ENCODE results near the gene AGBL1.

AGBL1 gene

DNA sequence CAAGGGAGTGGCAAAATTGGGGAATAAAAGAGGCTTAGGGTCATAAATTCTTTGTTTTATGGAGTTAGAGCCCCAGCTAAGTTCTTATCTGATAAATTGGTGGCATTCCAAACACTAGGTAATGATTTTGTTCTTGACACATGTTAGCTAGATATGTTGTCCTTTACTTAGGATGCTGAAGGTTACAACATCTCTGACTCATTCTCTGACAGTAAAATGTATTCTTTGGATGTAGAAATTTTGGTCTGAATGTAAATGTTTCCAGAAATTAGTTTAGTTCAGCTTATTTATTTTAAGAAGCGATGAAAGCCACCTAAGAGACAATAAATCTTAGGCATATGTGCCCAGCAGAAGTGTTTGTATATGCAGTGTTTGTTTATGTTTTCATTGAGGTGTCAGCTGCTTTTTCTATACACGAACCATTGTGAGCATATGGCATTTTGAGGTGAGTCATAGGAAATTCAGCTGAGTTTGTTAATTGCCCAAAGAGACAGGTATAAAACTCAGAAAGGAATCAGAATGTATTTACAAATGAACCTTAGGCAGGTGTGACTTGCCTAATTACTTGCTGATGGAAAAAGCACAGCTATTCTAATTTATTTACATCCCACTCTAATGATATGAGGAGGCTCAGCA, 247.7 kb downstream of the AGBL1 start:
- DNase-seq (ENCODE audit: low read depth): no peak
- no peak overlapping the region for H3K4me3 ChIP-seq (ENCODE audit: low read depth, low read length)
- TF ChIP-seq, protein P1, sequence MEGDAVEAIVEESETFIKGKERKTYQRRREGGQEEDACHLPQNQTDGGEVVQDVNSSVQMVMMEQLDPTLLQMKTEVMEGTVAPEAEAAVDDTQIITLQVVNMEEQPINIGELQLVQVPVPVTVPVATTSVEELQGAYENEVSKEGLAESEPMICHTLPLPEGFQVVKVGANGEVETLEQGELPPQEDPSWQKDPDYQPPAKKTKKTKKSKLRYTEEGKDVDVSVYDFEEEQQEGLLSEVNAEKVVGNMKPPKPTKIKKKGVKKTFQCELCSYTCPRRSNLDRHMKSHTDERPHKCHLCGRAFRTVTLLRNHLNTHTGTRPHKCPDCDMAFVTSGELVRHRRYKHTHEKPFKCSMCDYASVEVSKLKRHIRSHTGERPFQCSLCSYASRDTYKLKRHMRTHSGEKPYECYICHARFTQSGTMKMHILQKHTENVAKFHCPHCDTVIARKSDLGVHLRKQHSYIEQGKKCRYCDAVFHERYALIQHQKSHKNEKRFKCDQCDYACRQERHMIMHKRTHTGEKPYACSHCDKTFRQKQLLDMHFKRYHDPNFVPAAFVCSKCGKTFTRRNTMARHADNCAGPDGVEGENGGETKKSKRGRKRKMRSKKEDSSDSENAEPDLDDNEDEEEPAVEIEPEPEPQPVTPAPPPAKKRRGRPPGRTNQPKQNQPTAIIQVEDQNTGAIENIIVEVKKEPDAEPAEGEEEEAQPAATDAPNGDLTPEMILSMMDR (IDR thresholded peaks at IDR 0.05; ENCODE audit: low read depth, low read length, missing control alignments): no peak

DNA sequence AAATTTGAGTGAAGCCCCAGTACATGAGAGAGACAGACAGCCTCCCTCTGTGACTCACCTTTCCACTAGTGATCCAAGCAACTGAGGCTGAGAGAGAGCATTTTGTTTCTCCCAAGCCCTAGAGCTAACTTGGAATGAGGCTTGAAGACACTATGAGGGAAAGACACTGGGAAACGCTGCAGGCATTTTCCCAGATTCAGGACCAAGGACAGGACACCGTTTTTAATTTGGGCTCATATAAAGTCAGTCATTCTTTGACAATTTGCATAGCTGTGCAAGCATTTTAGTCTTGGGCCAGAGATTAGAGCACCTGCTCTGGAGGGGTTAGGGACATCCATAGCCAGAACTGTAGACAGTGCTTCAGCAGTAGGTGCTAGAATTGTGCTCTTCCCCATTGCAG, 249.0 kb downstream of the AGBL1 start:
- no peak for DNase-seq (ENCODE audit: low read depth)
- TF ChIP-seq, protein P1 (IDR thresholded peaks at IDR 0.05; ENCODE audit: low read depth, low read length, missing control alignments): no peak
- no peak overlapping the region for H3K4me3 ChIP-seq (ENCODE audit: low read depth, low read length)

DNA sequence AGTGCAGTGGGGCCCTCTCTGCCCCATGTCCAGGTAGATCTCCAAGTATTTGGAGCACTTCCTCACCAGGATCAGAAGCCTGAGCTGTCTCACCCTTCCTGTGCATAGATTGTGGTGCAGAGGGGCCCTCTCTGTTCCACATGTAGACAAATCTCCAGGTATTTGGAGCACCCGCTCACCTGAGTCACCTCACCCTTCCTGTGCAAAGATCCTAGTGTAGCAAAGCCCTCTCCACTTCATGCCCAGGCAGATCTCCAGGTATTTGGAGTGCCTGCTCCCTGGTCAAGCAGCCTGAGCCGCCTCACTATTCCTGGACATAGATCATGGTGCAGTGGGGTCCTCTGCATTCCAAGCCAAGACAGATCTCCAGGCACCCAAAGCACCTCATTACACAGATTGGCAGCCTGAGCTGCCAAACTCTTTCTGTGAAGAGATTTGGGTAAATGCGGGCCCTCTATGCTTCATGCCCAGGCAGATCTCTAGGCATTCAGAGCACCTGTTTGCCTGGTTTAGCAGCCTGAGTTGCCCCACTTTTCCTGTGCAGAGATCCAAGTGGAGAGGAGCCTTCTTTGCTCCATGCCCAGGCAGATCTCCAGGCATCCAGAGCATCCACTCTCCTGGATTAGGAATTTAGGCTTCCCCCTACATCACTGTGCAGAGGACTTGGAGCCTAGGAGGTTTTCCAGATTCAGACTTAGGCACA, 249.8 kb downstream of the AGBL1 start:
- TF ChIP-seq, protein P1 (IDR thresholded peaks at IDR 0.05; ENCODE audit: low read depth, low read length, missing control alignments): no peak
- no peak overlapping the region for H3K4me3 ChIP-seq (ENCODE audit: low read depth, low read length)
- no peak for DNase-seq (ENCODE audit: low read depth)

DNA sequence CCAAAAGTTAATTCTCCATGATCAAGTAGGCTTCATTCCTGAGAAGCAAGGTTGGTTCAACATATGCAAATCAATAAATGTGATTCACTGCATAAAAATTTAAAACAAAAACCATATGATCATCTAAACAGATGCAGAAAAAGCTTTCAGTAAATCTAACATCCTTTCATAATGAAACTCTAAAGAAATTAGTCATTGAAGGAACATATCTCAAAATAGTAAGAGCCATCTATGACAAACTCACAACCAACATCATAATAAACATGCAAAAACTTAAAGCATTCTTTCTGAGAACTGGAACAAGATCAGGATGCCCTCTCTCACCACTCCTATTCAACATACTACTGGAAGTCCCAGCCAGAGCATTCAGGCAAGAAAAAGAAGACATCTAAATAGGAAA, 254.1 kb downstream of the AGBL1 start:
- TF ChIP-seq, protein P1 (IDR thresholded peaks at IDR 0.05; ENCODE audit: low read depth, low read length, missing control alignments): no peak
- no peak for DNase-seq (ENCODE audit: low read depth)

DNA sequence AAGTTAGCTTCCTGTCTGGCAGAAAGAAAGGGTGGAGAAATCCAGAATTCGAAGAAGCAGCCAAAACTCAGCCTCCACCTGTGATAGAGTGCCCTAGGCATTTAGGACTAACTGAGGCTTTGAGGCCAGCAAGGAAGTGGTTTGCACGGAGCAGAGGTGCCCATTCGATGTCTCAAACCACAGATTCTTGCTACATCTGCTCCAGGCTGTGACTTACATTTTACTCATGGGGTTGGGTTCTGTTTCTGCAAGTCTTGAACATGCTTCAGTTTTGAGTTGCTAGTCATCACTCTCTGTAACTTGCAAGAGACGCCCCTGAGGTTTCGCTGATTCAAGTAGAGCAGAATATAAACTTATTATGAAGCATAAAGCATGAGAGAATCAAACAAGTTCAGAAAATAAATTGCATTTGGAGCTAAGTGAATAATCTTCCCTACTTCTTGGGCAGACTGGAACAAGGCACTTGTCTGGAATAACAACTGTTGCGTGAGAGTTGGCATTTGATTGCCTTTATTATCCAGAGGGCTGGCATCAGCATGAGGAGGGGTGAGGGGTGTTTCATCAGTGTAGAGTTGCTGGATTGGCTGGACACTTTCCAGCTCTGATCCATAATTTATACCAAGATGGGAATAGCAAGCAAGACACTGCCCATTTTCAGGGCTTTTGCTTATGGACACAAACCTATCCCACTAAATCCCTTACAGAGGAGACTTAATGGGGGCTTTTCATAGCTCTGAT, 256.5 kb downstream of the AGBL1 start:
- H3K4me3 ChIP-seq (ENCODE audit: low read depth, low read length): no peak overlapping the region
- no peak for DNase-seq (ENCODE audit: low read depth)
- TF ChIP-seq, protein P1 (IDR thresholded peaks at IDR 0.05; ENCODE audit: low read depth, low read length, missing control alignments): no peak

More for the DNA sequence above, 254.1 kb downstream of the AGBL1 start:
- no peak overlapping the region for H3K4me3 ChIP-seq (ENCODE audit: low read depth, low read length)

DNA sequence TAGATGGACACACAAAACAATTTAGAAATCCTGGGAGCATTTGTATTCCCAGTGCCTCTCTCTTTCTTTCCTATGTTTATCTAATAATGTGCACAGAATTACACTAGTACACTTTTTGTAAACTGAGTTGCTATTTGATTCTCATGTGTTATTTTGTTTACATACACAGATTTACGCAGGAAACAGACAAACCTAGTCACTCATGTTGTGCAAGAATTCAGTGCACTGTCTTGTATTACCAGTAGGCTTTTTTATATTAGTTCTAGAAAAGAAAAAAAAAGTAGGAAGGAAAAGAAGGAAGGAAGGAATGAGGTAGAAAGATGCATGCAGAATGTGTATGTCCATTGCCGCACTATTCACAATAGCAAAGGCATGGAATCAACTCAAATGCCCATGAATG, 257.4 kb downstream of the AGBL1 start:
- no peak for DNase-seq (ENCODE audit: low read depth)
- TF ChIP-seq, protein P1 (IDR thresholded peaks at IDR 0.05; ENCODE audit: low read depth, low read length, missing control alignments): no peak
- no peak overlapping the region for H3K4me3 ChIP-seq (ENCODE audit: low read depth, low read length)

Measured in GM12864 (cell line).